DND-41 (cell line): ENCODE results near the gene ADARB2.

Source experiments
- ATAC-seq: fragments of 200-7000 bp; cut with Tn5 transposase; 3 replicates; pipeline ENCODE4 v1.9.1; 2021; ENCODE audit warnings: low read depth; ENCODE audit not compliant: insufficient read depth
- DNase-seq: peaks from one replicate; pipeline ENCODE4 v3.0.0-alpha.2; 2020
- H2AFZ ChIP-seq: 2 replicates; pipeline ENCODE4 v1.6.0; 2012; ENCODE audit warnings: low read depth, low read length
- H3K27ac ChIP-seq: 2 replicates; pipeline ENCODE4 v1.5.1; 2012; ENCODE audit warnings: low read length, inconsistent platforms
- H3K27me3 ChIP-seq: fragments of 200-600 bp; sonication (generic); 2 replicates; pipeline ENCODE4 v1.6.0; 2012; ENCODE audit warnings: low read length, mild to moderate bottlenecking, inconsistent platforms; ENCODE audit not compliant: insufficient read depth, poor library complexity
- H3K36me3 ChIP-seq: 2 replicates; pipeline ENCODE4 v1.5.1; 2012; ENCODE audit warnings: low read length, inconsistent platforms; ENCODE audit not compliant: insufficient read depth
- H3K4me1 ChIP-seq: 2 replicates; pipeline ENCODE4 v1.5.1; 2012; ENCODE audit warnings: mild to moderate bottlenecking, low read length; ENCODE audit not compliant: insufficient read depth
- H3K4me2 ChIP-seq: 2 replicates; pipeline ENCODE4 v1.6.0; 2012; ENCODE audit warnings: mild to moderate bottlenecking, moderate library complexity, low read length, inconsistent platforms; ENCODE audit not compliant: insufficient read depth
- H3K4me3 ChIP-seq, 2 experiments: fragments of 200-600 bp in 1 of 2; shearing (Covaris generic) in 1 of 2; 2 replicates each; pipeline ENCODE4 v1.5.1; 2012 to 2016; ENCODE audit warnings: inconsistent platforms in 2 of 2, low read length in 2 of 2, mild to moderate bottlenecking in 2 of 2, low read depth in 1 of 2, moderate library complexity in 1 of 2
- H3K79me2 ChIP-seq: 2 replicates; pipeline ENCODE4 v1.6.0; 2012; ENCODE audit warnings: low read length, inconsistent platforms; ENCODE audit not compliant: insufficient read depth
- H3K9ac ChIP-seq: 2 replicates; pipeline ENCODE4 v1.6.0; 2012; ENCODE audit warnings: low read depth, mild to moderate bottlenecking, inconsistent platforms, low read length, moderate library complexity
- H3K9me3 ChIP-seq: 2 replicates; pipeline ENCODE4 v1.5.1; 2012; ENCODE audit warnings: low read length, moderate library complexity, mild to moderate bottlenecking, inconsistent platforms; ENCODE audit not compliant: insufficient read depth, severe bottlenecking
- H4K20me1 ChIP-seq: 2 replicates; pipeline ENCODE4 v1.6.0; 2012; ENCODE audit warnings: low read length; ENCODE audit not compliant: insufficient read depth
- EZH2 ChIP-seq: IDR thresholded peaks from 3 replicates; pipeline ENCODE4 v1.6.1; 2012; ENCODE audit warnings: borderline replicate concordance, low read depth, mild to moderate bottlenecking, moderate library complexity, low read length, inconsistent platforms; ENCODE audit not compliant: severe bottlenecking
- TF ChIP-seq, protein P1 (sequence below): IDR thresholded peaks from 2 replicates; pipeline ENCODE4 v1.5.1; 2012; ENCODE audit warnings: borderline replicate concordance, low read length, moderate library complexity, mild to moderate bottlenecking; ENCODE audit not compliant: poor library complexity, severe bottlenecking; ENCODE audit errors: extremely low read depth

Gene ADARB2

GRCh38 chr10:1169981-1170866 is 567.1 kb downstream of the ADARB2 start:
- H3K79me2 ChIP-seq: no peaks in the 10 kb centered on the region
- TF ChIP-seq EZH2: no peak
- TF ChIP-seq, protein P1, sequence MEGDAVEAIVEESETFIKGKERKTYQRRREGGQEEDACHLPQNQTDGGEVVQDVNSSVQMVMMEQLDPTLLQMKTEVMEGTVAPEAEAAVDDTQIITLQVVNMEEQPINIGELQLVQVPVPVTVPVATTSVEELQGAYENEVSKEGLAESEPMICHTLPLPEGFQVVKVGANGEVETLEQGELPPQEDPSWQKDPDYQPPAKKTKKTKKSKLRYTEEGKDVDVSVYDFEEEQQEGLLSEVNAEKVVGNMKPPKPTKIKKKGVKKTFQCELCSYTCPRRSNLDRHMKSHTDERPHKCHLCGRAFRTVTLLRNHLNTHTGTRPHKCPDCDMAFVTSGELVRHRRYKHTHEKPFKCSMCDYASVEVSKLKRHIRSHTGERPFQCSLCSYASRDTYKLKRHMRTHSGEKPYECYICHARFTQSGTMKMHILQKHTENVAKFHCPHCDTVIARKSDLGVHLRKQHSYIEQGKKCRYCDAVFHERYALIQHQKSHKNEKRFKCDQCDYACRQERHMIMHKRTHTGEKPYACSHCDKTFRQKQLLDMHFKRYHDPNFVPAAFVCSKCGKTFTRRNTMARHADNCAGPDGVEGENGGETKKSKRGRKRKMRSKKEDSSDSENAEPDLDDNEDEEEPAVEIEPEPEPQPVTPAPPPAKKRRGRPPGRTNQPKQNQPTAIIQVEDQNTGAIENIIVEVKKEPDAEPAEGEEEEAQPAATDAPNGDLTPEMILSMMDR: no peak
- H3K36me3 ChIP-seq: no peaks in the 10 kb centered on the region
- H3K27me3 ChIP-seq: no peaks in the 10 kb centered on the region
- H4K20me1 ChIP-seq: 0 out of 2 replicates have a peak, but pooled peaks cover 2% of the 10 kb centered on the region
- H3K4me1 ChIP-seq: no peaks in the 10 kb centered on the region
- H3K4me2 ChIP-seq: no peak overlapping the region
- DNase-seq (no peak), ATAC-seq (no peak)
- no peak overlapping the region for H2AFZ ChIP-seq
- no peak overlapping the region for H3K4me3 ChIP-seq
- H3K9me3 ChIP-seq: no peaks in the 10 kb centered on the region
- no peak overlapping the region for H3K9ac ChIP-seq
- no peak overlapping the region for H3K27ac ChIP-seq

GRCh38 chr10:1169186-1169885 is 568.0 kb downstream of the ADARB2 start:
- Histone ChIP-seq H3K4me2 (no peak overlapping the region), H3K9ac (no peak overlapping the region), H3K9me3 (no peaks in the 10 kb centered on the region), H3K36me3 (no peaks in the 10 kb centered on the region), H2AFZ (no peak overlapping the region), H3K79me2 (no peaks in the 10 kb centered on the region), H3K27me3 (no peaks in the 10 kb centered on the region), H3K27ac (no peak overlapping the region), H4K20me1 (0 out of 2 replicates have a peak, but pooled peaks cover 2% of the 10 kb centered on the region), H3K4me3 (no peak overlapping the region), H3K4me1 (no peaks in the 10 kb centered on the region)
- DNase-seq (no peak), ATAC-seq (no peak)
- no peak for TF ChIP-seq EZH2
- TF ChIP-seq, protein P1: no peak

- Histone ChIP-seq H4K20me1 (0 out of 2 replicates have a peak, but pooled peaks cover 2% of the 10 kb centered on the region), H3K4me3 (no peak overlapping the region), H3K36me3 (no peaks in the 10 kb centered on the region), H3K4me2 (no peak overlapping the region), H3K9ac (no peak overlapping the region), H3K27me3 (no peaks in the 10 kb centered on the region), H3K4me1 (no peaks in the 10 kb centered on the region), H3K27ac (no peak overlapping the region), H2AFZ (no peak overlapping the region), H3K79me2 (no peaks in the 10 kb centered on the region), H3K9me3 (no peaks in the 10 kb centered on the region)
- no peak for ATAC-seq
- no peak for TF ChIP-seq EZH2
- TF ChIP-seq, protein P1: no peak
- DNase-seq: no peak
Observed at GRCh38 chr10:1168763-1169162, 568.6 kb downstream of the ADARB2 start.
